Measurements from ENCODE around the gene TRIM65.

TRIM65 gene

DNA sequence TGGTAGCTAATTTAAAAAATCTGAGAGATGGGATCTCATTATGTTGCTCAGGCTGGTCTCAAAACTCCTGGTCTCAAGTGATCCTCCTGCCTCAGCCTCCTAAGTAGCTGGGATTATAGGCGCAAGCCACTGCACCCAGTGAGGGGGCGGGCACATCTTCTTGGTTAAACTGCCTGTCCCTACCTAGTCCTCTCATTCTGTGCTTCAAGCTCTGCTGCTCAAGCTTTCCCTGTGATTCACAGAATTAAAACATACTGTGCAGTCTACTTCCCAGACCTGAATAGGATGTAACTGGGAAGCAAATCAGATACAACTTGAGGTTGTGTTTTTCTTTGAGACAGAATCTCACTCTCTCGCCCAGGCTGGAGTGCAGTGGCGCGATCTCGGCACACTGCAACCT lies 5.7 kb upstream of the TRIM65 start:
- Histone ChIP-seq H3K36me3 (ENCODE audit: insufficient read depth, low read length) (peaks cover 28% of the 10 kb centered on the region; the same call in 1 of the 2 replicates), H3K27me3 (ENCODE audit: insufficient read depth, low read length, poor library complexity, severe bottlenecking) (no peaks in the 10 kb centered on the region), H3K4me1 (ENCODE audit: insufficient read depth, low read length, poor library complexity, severe bottlenecking) (peaks cover 23% of the 10 kb centered on the region), H3K79me2 (ENCODE audit: insufficient read depth, low read length) (peaks cover 32% of the 10 kb centered on the region), H2AFZ (ENCODE audit: low read length) (no peak overlapping the region), H4K20me1 (ENCODE audit: insufficient read depth, low read length, poor library complexity, severe bottlenecking) (peaks cover 6% of the 10 kb centered on the region), H3K9me3 (ENCODE audit: insufficient read depth, low read depth, low read length) (no peaks in the 10 kb centered on the region), H3K9ac (ENCODE audit: low read depth, low read length, poor library complexity, severe bottlenecking) (no peak overlapping the region), H3K4me3 (ENCODE audit: low read length, poor library complexity, severe bottlenecking) (no peak overlapping the region), H3K4me2 (ENCODE audit: low read depth, low read length, poor library complexity, severe bottlenecking) (no peak overlapping the region), H3K9me2 (replicated peaks; ENCODE audit: low read depth, low read length) (no peaks in the 10 kb centered on the region), H3F3A (ENCODE audit: low read depth) (peaks cover 2% of the 10 kb centered on the region)
- TF ChIP-seq EZH2phosphoT487 (IDR thresholded peaks at IDR 0.05; ENCODE audit: borderline replicate concordance), result no peak
- TF ChIP-seq, protein P1, sequence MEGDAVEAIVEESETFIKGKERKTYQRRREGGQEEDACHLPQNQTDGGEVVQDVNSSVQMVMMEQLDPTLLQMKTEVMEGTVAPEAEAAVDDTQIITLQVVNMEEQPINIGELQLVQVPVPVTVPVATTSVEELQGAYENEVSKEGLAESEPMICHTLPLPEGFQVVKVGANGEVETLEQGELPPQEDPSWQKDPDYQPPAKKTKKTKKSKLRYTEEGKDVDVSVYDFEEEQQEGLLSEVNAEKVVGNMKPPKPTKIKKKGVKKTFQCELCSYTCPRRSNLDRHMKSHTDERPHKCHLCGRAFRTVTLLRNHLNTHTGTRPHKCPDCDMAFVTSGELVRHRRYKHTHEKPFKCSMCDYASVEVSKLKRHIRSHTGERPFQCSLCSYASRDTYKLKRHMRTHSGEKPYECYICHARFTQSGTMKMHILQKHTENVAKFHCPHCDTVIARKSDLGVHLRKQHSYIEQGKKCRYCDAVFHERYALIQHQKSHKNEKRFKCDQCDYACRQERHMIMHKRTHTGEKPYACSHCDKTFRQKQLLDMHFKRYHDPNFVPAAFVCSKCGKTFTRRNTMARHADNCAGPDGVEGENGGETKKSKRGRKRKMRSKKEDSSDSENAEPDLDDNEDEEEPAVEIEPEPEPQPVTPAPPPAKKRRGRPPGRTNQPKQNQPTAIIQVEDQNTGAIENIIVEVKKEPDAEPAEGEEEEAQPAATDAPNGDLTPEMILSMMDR (conservative IDR thresholded peaks at IDR 0.05; ENCODE audit: low read length), result no peak

DNA sequence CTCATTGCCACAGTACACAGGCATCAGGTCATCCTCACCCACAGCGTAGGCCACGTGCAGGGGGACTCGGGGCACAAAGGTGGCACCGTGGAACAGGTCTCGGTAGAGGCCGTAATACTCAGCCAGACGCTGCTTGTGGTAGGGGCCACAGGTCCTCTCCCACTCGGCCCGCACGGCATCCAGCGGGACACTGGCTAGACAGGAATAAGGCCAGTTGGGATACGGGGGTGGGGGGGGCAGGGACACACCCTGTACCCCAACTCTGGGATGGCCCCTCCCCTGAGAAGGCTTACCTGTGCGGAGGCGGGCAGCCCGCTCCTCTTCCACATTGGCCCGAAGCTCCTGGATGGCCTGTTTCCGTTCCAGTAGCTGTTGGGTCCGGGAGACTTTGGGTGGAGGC lies 5.0 kb upstream of the TRIM65 start:
- Histone ChIP-seq H2AFZ (ENCODE audit: low read length) (no peak overlapping the region), H3K4me3 (ENCODE audit: low read length, poor library complexity, severe bottlenecking) (no peak overlapping the region), H3K9me2 (replicated peaks; ENCODE audit: low read depth, low read length) (no peaks in the 10 kb centered on the region), H3K79me2 (ENCODE audit: insufficient read depth, low read length) (peaks cover 32% of the 10 kb centered on the region), H3K9ac (ENCODE audit: low read depth, low read length, poor library complexity, severe bottlenecking) (no peak overlapping the region), H3K27me3 (ENCODE audit: insufficient read depth, low read length, poor library complexity, severe bottlenecking) (no peaks in the 10 kb centered on the region), H3F3A (ENCODE audit: low read depth) (peaks cover 5% of the 10 kb centered on the region), H4K20me1 (ENCODE audit: insufficient read depth, low read length, poor library complexity, severe bottlenecking) (peaks cover 6% of the 10 kb centered on the region), H3K9me3 (ENCODE audit: insufficient read depth, low read depth, low read length) (no peaks in the 10 kb centered on the region), H3K4me2 (ENCODE audit: low read depth, low read length, poor library complexity, severe bottlenecking) (no peak overlapping the region), H3K36me3 (ENCODE audit: insufficient read depth, low read length) (peaks cover 28% of the 10 kb centered on the region; the same call in 1 of the 2 replicates), H3K4me1 (ENCODE audit: insufficient read depth, low read length, poor library complexity, severe bottlenecking) (peaks cover 28% of the 10 kb centered on the region)
- TF ChIP-seq, protein P1 (conservative IDR thresholded peaks at IDR 0.05; ENCODE audit: low read length), result no peak
- no peak for TF ChIP-seq EZH2phosphoT487 (IDR thresholded peaks at IDR 0.05; ENCODE audit: borderline replicate concordance)

DNA sequence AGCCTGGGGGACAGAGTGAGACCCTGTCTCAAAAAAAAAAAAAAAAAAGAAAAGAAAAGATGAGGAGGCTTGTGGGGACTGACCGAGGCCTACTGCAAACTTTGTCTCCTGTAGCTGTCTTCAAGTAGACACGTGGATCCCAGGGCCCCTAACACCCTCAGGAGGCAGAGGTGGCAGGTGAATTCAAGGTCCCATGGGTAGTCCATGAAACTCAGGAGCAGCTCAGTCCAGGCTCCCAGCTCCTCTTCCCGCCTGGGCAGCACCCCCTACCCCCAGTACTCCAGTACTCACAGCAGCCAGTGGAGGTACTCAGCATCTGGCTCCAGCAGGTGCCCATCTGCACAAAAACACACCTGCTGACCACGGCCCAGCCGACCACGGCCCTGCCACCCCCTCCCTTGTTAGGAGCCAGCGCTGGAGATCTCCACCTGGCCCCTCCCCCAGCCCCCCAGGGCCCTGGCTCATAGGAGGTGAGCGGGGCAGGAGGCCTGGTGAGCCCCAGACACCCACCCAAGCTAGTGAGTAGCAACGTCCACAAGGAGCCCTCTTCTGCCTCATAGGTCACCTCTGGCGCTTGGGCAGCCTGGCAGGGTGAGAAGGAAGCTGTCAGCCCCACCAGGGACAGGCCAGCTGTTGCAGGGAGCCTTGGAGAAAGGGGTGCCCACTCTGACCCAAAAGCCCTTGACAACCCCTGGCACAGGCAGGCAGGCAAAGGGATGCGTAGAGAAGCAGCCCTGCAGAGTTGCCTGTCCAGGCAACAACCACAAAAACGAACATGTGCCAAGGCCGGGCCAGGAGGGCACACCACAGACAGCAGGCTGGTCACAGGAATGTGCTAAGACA lies 4.2 kb upstream of the TRIM65 start:
- Histone ChIP-seq H3K36me3 (ENCODE audit: insufficient read depth, low read length) (peaks cover 28% of the 10 kb centered on the region; the same call in 1 of the 2 replicates), H3K4me3 (ENCODE audit: low read length, poor library complexity, severe bottlenecking) (no peak overlapping the region), H3K4me2 (ENCODE audit: low read depth, low read length, poor library complexity, severe bottlenecking) (no peak overlapping the region), H3K9me3 (ENCODE audit: insufficient read depth, low read depth, low read length) (no peaks in the 10 kb centered on the region), H3F3A (ENCODE audit: low read depth) (peaks cover 5% of the 10 kb centered on the region), H4K20me1 (ENCODE audit: insufficient read depth, low read length, poor library complexity, severe bottlenecking) (peaks cover 6% of the 10 kb centered on the region), H3K79me2 (ENCODE audit: insufficient read depth, low read length) (peaks cover 38% of the 10 kb centered on the region), H3K9ac (ENCODE audit: low read depth, low read length, poor library complexity, severe bottlenecking) (no peak overlapping the region), H3K4me1 (ENCODE audit: insufficient read depth, low read length, poor library complexity, severe bottlenecking) (peaks cover 25% of the 10 kb centered on the region), H2AFZ (ENCODE audit: low read length) (no peak overlapping the region), H3K9me2 (replicated peaks; ENCODE audit: low read depth, low read length) (no peaks in the 10 kb centered on the region), H3K27me3 (ENCODE audit: insufficient read depth, low read length, poor library complexity, severe bottlenecking) (no peaks in the 10 kb centered on the region)
- TF ChIP-seq EZH2phosphoT487 (IDR thresholded peaks at IDR 0.05; ENCODE audit: borderline replicate concordance), result no peak
- TF ChIP-seq, protein P1 (conservative IDR thresholded peaks at IDR 0.05; ENCODE audit: low read length), result no peak

All from Loucy (cell line).